Lung (tissue), 12 donors: ENCODE data around the gene LIMK2. TPM values are rescaled to one million over a fixed set of nuclear protein-coding genes. Genes with fewer than 3 reads are reported as not detected.

Source experiments
- ATAC-seq: fragments of 200-7000 bp; cut with Tn5 transposase; one replicate; pipeline ENCODE4 v1.9.1; 2020; ENCODE audit warnings: moderate number of reproducible peaks; ENCODE audit not compliant: insufficient read depth, low FRiP score
- DNase-seq, 3 donors: peaks; one replicate each; pipeline ENCODE4 v3.0.0-alpha.2; 2013 to 2017
- H3K27ac ChIP-seq, 2 donors: one replicate each; pipeline ENCODE4 v1.5.1; 2013; ENCODE audit warnings: mild to moderate bottlenecking in 2 of 2, moderate library complexity in 2 of 2, control low read depth in 1 of 2, inconsistent platforms in 1 of 2, low read depth in 1 of 2, low read length in 1 of 2
- H3K27me3 ChIP-seq, 3 donors: one replicate each; pipeline ENCODE4 v1.5.1; 2013; ENCODE audit warnings: low read length in 2 of 3; ENCODE audit not compliant: control insufficient read depth in 3 of 3, insufficient read depth in 3 of 3
- H3K36me3 ChIP-seq, 4 donors: one replicate each; pipeline ENCODE4 v1.5.1; 2013; ENCODE audit warnings: low read length in 4 of 4, mild to moderate bottlenecking in 1 of 4, moderate library complexity in 1 of 4; ENCODE audit not compliant: control insufficient read depth in 4 of 4, insufficient read depth in 4 of 4
- H3K4me1 ChIP-seq, 5 donors: one replicate each; pipeline ENCODE4 v1.5.1; 2013; ENCODE audit warnings: low read length in 5 of 5, mild to moderate bottlenecking in 2 of 5, moderate library complexity in 1 of 5; ENCODE audit not compliant: control insufficient read depth in 5 of 5, insufficient read depth in 5 of 5
- H3K4me3 ChIP-seq: one replicate; pipeline ENCODE4 v1.5.1; 2013; ENCODE audit warnings: mild to moderate bottlenecking, control low read depth, moderate library complexity
- H3K9ac ChIP-seq, 2 donors: one replicate each; pipeline ENCODE4 v1.5.1; 2013; ENCODE audit warnings: low read length in 2 of 2, control low read depth in 1 of 2; ENCODE audit not compliant: insufficient read depth in 1 of 2
- H3K9me3 ChIP-seq, 4 donors: one replicate each; pipeline ENCODE4 v1.5.1; 2013; ENCODE audit warnings: low read length in 3 of 4, mild to moderate bottlenecking in 1 of 4, moderate library complexity in 1 of 4; ENCODE audit not compliant: control insufficient read depth in 4 of 4, insufficient read depth in 3 of 4
- CTCF ChIP-seq: IDR thresholded peaks from 2 replicates; pipeline ENCODE4 v1.5.1; 2012; ENCODE audit warnings: mild to moderate bottlenecking; ENCODE audit errors: control extremely low read depth, extremely low read depth
- WGBS, 2 donors: extraction: QIAGEN DNeasy Blood & Tissue Kit; methylation state at CpG; one replicate each; pipeline ENCODE4 v1.1.7; 2013; 5-methylcytosine and 5-hydroxymethylcytosine counted together
- polyA plus RNA-seq, 2 donors: library from polyadenylated mRNA; stranded (reverse); fragments of 200-250 nt; gene quantifications; one replicate each; pipeline ENCODE4 v1.2.1, GENCODE V29; 2013
- total RNA-seq, 2 donors: library from RNA; depleted of rRNA in 1 of 2; stranded (reverse); fragments of >200 nt in 1 of 2; gene quantifications; one replicate each; pipeline ENCODE4 v1.2.1, GENCODE V29; 2014 to 2021
- donor health status: control.
- donor health status: control.
- donor health status: Bipolar disorder and iron deficiency.
- donor health status: healthy.
- donor health status: DM: yes; HTN: yes; CAD: no.

The LIMK2 gene
- total and polyA plus RNA-seq, 4 donors: 27.3 to 113 (median 81.4) TPM

GRCh38 chr22:31248965-31249958 is 37.2 kb downstream of the LIMK2 start:
- peak overlapping the region in 1 of 2 donors; percentile 79 for H3K27ac ChIP-seq
- peak overlapping the region in 1 of 2 donors; percentile 66 for H3K9ac ChIP-seq
- H3K27me3 ChIP-seq: no peaks in the 10 kb centered on the region
- peaks cover 9 to 23% (median 13%) of the 10 kb centered on the region in 5 donors for H3K4me1 ChIP-seq
- TF ChIP-seq CTCF: no peak
- ATAC-seq (no peak), DNase-seq (no peak)
- 63 to 81% methylated on average over 9 of the region's 9 CpGs for WGBS, 2 donors
- H3K9me3 ChIP-seq: no peaks in the 10 kb centered on the region
- H3K36me3 ChIP-seq: peaks cover 0 to 3% (median 0%) of the 10 kb centered on the region in 4 donors
- peak overlapping the region; percentile 35 for H3K4me3 ChIP-seq

- Histone ChIP-seq H3K4me3 (no peak overlapping the region), H3K27ac (peak overlapping the region in 1 of 2 donors; percentile 87), H3K36me3 (peaks cover 0 to 4% (median 0%) of the 10 kb centered on the region in 4 donors), H3K9ac (no peak overlapping the region), H3K27me3 (no peaks in the 10 kb centered on the region), H3K4me1 (peaks cover 9 to 23% (median 13%) of the 10 kb centered on the region in 5 donors), H3K9me3 (no peaks in the 10 kb centered on the region)
- no peak for ATAC-seq
- WGBS, 2 donors: 66 to 79% methylated on average over 4 of the region's 4 CpGs
- DNase-seq: no peak
- TF ChIP-seq CTCF: no peak
Observed at GRCh38 chr22:31250740-31251600, 38.9 kb downstream of the LIMK2 start.

GRCh38 chr22:31253949-31254348 is 41.9 kb downstream of the LIMK2 start:
- no peaks in the 10 kb centered on the region for H3K27me3 ChIP-seq
- 58 to 80% methylated on average over 4 of the region's 4 CpGs for WGBS, 2 donors
- peaks cover 1 to 14% (median 4%) of the 10 kb centered on the region in 5 donors for H3K4me1 ChIP-seq
- no peaks in the 10 kb centered on the region for H3K9me3 ChIP-seq
- H3K36me3 ChIP-seq: peaks cover 0 to 12% (median 6%) of the 10 kb centered on the region in 4 donors
- H3K4me3 ChIP-seq: no peak overlapping the region
- peak; percentile 27 for ATAC-seq
- H3K9ac ChIP-seq: no peak overlapping the region
- H3K27ac ChIP-seq: peak overlapping the region in 1 of 2 donors; percentile 64
- no peak for TF ChIP-seq CTCF
- DNase-seq: peak in 1 of 3 donors; percentile 27
